ENCODE measurements around the gene RPS8. TPM values are rescaled to one million over a fixed set of nuclear protein-coding genes. Genes with fewer than 3 reads are reported as not detected.
"Not testable (repeated sequence)": the region's sequence is repeated elsewhere in the genome, so short reads cannot be mapped to it uniquely, and the experiment has no call there.

Gene RPS8
- total RNA-seq, 4 donors from 2014 or later = 1,063 to 2,408 (median 1,844) TPM

DNA sequence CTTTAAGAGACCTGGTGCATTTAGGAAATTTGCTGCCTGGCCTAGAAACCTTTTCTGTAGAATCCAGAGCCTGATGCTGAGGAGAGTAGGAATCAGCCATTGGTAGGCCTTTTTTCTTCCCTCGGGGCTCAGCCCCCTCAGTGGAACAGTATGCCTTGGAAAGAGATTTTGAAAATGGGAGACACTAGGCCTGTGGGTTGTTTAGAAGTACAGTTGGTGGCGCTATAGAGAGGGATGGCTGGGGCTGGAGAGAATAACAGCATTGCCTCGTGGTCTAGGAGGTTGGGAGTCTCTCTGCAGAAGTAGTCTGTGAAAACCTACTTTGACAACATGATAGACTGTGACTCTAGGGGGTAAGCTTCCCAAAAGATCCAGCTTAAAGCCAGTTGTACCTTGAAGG is 27.5 kb upstream of the RPS8 start:
- Histone ChIP-seq H3K27me3 (no peaks in the 10 kb centered on the region), H3K36me3 (peaks cover 0 to 3% (median 0%) of the 10 kb centered on the region in 4 donors), H3K4me1 (no peaks in the 10 kb centered on the region), H3K4me3 (no peak overlapping the region), H3K9me3 (no peaks in the 10 kb centered on the region), H3K27ac (replicated peaks in 1 of 4) (no peak overlapping the region)
- intact Hi-C loops (cut with DNase I) = no loop called here
- WGBS = 95% methylated on average over 3 of the region's 3 CpGs
- TF ChIP-seq POLR2A (IDR thresholded peaks at IDR 0.05; ENCODE audit: low read depth) (no peak), EP300 (IDR thresholded peaks at IDR 0.05) (no peak), POLR2AphosphoS5 (IDR thresholded peaks at IDR 0.05) (no peak)
- TF ChIP-seq, protein P1, sequence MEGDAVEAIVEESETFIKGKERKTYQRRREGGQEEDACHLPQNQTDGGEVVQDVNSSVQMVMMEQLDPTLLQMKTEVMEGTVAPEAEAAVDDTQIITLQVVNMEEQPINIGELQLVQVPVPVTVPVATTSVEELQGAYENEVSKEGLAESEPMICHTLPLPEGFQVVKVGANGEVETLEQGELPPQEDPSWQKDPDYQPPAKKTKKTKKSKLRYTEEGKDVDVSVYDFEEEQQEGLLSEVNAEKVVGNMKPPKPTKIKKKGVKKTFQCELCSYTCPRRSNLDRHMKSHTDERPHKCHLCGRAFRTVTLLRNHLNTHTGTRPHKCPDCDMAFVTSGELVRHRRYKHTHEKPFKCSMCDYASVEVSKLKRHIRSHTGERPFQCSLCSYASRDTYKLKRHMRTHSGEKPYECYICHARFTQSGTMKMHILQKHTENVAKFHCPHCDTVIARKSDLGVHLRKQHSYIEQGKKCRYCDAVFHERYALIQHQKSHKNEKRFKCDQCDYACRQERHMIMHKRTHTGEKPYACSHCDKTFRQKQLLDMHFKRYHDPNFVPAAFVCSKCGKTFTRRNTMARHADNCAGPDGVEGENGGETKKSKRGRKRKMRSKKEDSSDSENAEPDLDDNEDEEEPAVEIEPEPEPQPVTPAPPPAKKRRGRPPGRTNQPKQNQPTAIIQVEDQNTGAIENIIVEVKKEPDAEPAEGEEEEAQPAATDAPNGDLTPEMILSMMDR (IDR thresholded peaks at IDR 0.05) = no peak
- DNase-seq (ENCODE audit: extremely low spot score) = no peak

DNA sequence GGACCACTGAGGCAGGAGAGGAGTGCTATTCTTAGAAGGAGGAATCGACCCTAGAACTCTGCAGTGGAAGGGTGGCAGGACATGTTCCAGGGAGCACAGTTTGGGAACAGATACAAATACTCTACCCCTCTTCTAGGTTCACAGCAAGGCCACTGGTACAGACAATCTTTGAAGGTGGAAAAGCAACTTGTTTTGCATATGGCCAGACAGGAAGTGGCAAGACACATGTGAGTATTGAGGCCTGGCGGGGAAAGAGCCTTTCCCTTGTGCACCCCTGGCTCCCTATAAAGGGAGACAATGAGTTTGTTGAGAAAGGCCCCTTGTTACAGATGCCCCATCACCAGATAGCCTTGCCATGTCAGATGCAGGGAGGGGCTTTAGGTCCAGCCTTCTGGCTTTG is 17.9 kb upstream of the RPS8 start:
- Histone ChIP-seq H3K36me3 (peaks cover 0 to 21% (median 0%) of the 10 kb centered on the region in 4 donors), H3K4me1 (no peaks in the 10 kb centered on the region), H3K9me3 (no peaks in the 10 kb centered on the region), H3K27ac (replicated peaks in 1 of 4) (no peak overlapping the region), H3K27me3 (no peaks in the 10 kb centered on the region), H3K4me3 (no peak overlapping the region)
- 92% methylated on average over 2 of the region's 2 CpGs for WGBS
- no peak for DNase-seq (ENCODE audit: extremely low spot score)
- TF ChIP-seq POLR2AphosphoS5 (IDR thresholded peaks at IDR 0.05) (no peak), EP300 (IDR thresholded peaks at IDR 0.05) (no peak)
- intact Hi-C loops (cut with DNase I) = no loop called here

DNA sequence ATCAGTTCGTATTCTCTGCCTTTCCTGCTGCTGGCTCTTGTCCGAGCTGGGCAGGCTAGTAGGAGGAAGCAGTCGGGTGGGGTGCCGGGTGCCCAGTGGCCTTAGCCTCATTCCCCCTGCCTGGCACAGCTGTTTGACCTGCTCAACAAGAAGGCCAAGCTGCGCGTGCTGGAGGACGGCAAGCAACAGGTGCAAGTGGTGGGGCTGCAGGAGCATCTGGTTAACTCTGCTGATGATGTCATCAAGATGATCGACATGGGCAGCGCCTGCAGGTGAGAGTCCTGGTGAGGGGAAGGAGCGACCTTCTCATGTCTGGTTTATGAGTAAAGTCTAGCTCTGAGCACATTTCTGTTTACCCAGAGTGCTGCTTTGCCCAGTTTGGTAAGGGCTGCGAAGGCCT is 16.3 kb upstream of the RPS8 start:
- Histone ChIP-seq H3K36me3 (peaks cover 0 to 22% (median 0%) of the 10 kb centered on the region in 4 donors), H3K9me3 (no peaks in the 10 kb centered on the region), H3K4me3 (no peak overlapping the region), H3K27ac (replicated peaks in 1 of 4) (no peak overlapping the region), H3K27me3 (no peaks in the 10 kb centered on the region), H3K4me1 (no peaks in the 10 kb centered on the region)
- no peak for DNase-seq (ENCODE audit: extremely low spot score)
- WGBS = 83% methylated on average over 10 of the region's 11 CpGs
- no peak for TF ChIP-seq POLR2AphosphoS5 (IDR thresholded peaks at IDR 0.05)
- TF ChIP-seq, protein P1 (IDR thresholded peaks at IDR 0.05) = no peak
- TF ChIP-seq EP300 (IDR thresholded peaks at IDR 0.05) = no peak
- TF ChIP-seq POLR2A (IDR thresholded peaks at IDR 0.05; ENCODE audit: low read depth) = no peak
- intact Hi-C loops (cut with DNase I) = no loop called here

DNA sequence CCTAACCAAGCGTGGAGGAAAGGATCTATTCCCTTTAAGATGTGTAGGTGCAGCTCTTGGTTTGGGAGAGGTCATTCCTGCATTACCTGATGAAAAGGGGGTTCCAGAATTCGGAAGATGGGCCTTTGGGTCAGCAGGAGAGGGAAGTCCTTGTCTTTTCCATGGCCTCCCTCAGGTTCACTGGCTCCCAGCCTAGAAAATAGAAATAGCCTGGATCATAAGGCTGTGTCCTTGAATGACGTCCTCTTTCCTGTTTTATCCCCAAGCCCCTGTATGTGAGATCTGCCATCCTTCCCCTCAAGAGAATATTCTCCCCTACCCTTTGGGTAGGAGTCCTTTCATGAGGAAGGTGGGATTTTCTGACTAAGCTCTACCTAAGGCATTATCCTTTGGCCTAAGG is 14.5 kb upstream of the RPS8 start:
- H3K36me3 ChIP-seq = peaks cover 0 to 21% (median 0%) of the 10 kb centered on the region in 4 donors
- TF ChIP-seq EP300 (IDR thresholded peaks at IDR 0.05) (no peak), POLR2AphosphoS5 (IDR thresholded peaks at IDR 0.05) (no peak), POLR2A (IDR thresholded peaks at IDR 0.05; ENCODE audit: low read depth) (no peak)
- TF ChIP-seq, protein P1 (IDR thresholded peaks at IDR 0.05) = no peak
- no peak for DNase-seq (ENCODE audit: extremely low spot score)
- no peaks in the 10 kb centered on the region for H3K4me1 ChIP-seq
- no peaks in the 10 kb centered on the region for H3K27me3 ChIP-seq
- WGBS = 93% methylated on average over 3 of the region's 3 CpGs
- no peaks in the 10 kb centered on the region for H3K9me3 ChIP-seq
- no peak overlapping the region for H3K4me3 ChIP-seq
- intact Hi-C loops (cut with DNase I) = no loop called here
- no peak overlapping the region for H3K27ac ChIP-seq (replicated peaks in 1 of 4)

DNA sequence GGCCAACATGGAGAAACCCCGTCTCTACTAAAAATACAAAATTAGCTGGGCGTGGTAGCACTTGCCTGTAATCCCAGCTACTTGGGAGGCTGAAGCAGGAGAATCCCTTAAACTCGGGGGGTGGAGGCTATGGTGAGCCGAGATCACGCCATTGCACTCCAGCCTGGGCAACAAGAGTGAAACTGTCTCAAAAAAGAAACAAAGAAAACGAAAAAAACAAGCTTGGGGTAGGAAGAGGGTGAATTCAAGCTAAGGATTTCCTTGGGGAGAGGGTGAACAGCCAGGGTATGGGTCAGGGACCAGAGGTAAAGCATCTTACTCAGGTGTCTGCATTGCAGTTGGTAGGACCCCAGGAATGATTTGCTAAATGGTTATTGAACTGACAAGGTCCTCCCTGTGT is 8.9 kb upstream of the RPS8 start:
- WGBS = 93% methylated on average over 6 of the region's 6 CpGs
- H3K27ac ChIP-seq (replicated peaks in 1 of 4) = not testable (repeated sequence)

More for the DNA sequence above, 8.9 kb upstream of the RPS8 start:
- intact Hi-C loops (cut with DNase I); H3K27me3 ChIP-seq; H3K9me3 ChIP-seq; DNase-seq (ENCODE audit: extremely low spot score); H3K36me3 ChIP-seq; H3K4me3 ChIP-seq; H3K4me1 ChIP-seq: not testable (repeated sequence)

Measured in esophagus muscularis mucosa (tissue), 4 donors.